IMR-90 (cell line): ENCODE measurements around the gene RAB2B. TPM values are rescaled to one million over a fixed set of nuclear protein-coding genes. Genes with fewer than 3 reads are reported as not detected.

Source experiments
- ATAC-seq: fragments of 200-7000 bp; cut with Tn5 transposase; 2 replicates; pipeline ENCODE4 v1.9.1; 2020; ENCODE audit warnings: low read depth, mild to moderate bottlenecking, moderate library complexity
- BruUV-seq: library from RNA; stranded (reverse); fragments of 400-500 nt; replicated peaks from 2 replicates; lab custom pipeline; 2021; lab: Mats Ljungman, UMichigan
- CTCF ChIA-PET: fragments of 300-600 bp; formaldehyde crosslinking; extraction: SDS; loops from one replicate; lab custom pipeline; 2021; ENCODE audit warnings: antibody characterized with exemption; lab: Yijun Ruan, JAX
- POLR2A ChIA-PET: fragments of 300-600 bp; sonication (Branson Sonifier 250); formaldehyde crosslinking; loops from one replicate; lab custom pipeline; 2022; ENCODE audit warnings: antibody characterized with exemption; ENCODE audit not compliant: unreplicated experiment; lab: Charles Lee
- DNase-seq: peaks from one replicate; pipeline ENCODE4 v3.0.0; 2013
- H2AFZ ChIP-seq: replicated peaks from 2 replicates; pipeline ENCODE3; 2013; ENCODE audit warnings: low read length, mild to moderate bottlenecking; ENCODE audit not compliant: poor library complexity
- H2AK5ac ChIP-seq: 2 replicates; pipeline ENCODE4 v1.6.1; 2013; ENCODE audit warnings: low read depth, low read length, inconsistent platforms
- H2AK9ac ChIP-seq: replicated peaks from 2 replicates; pipeline ENCODE3; 2013; ENCODE audit warnings: mild to moderate bottlenecking, low read depth, low read length, moderate library complexity; ENCODE audit not compliant: poor library complexity
- H2BK120ac ChIP-seq: 2 replicates; pipeline ENCODE4 v1.6.1; 2013; ENCODE audit warnings: low read depth, low read length, inconsistent platforms
- H2BK15ac ChIP-seq: 3 replicates; pipeline ENCODE4 v1.6.1; 2013; ENCODE audit warnings: low read depth, low read length, inconsistent platforms
- H2BK20ac ChIP-seq: 2 replicates; pipeline ENCODE4 v1.6.1; 2013; ENCODE audit warnings: low read depth, mild to moderate bottlenecking, inconsistent platforms, low read length, moderate library complexity
- H2BK5ac ChIP-seq: 2 replicates; pipeline ENCODE4 v1.6.1; 2013; ENCODE audit warnings: mild to moderate bottlenecking, low read depth, low read length, inconsistent platforms; ENCODE audit not compliant: poor library complexity, severe bottlenecking
- H3K14ac ChIP-seq: replicated peaks from 2 replicates; pipeline ENCODE4 v1.6.1; 2013; ENCODE audit warnings: low read depth, low read length, inconsistent platforms
- H3K18ac ChIP-seq: 2 replicates; pipeline ENCODE4 v1.6.1; 2013; ENCODE audit warnings: low read depth, low read length, control low read depth
- H3K23ac ChIP-seq: 2 replicates; pipeline ENCODE4 v1.6.1; 2013; ENCODE audit warnings: low read depth, low read length, inconsistent platforms
- H3K27ac ChIP-seq: 2 replicates; pipeline ENCODE4 v1.5.1; 2013; ENCODE audit warnings: mild to moderate bottlenecking, control low read depth, low read length; ENCODE audit not compliant: insufficient read depth
- H3K27me3 ChIP-seq: 2 replicates; pipeline ENCODE4 v1.6.1; 2013; ENCODE audit warnings: low read length; ENCODE audit not compliant: control insufficient read depth, insufficient read depth
- H3K36me3 ChIP-seq: 2 replicates; pipeline ENCODE4 v1.6.1; 2013; ENCODE audit warnings: low read length, mixed read lengths; ENCODE audit not compliant: control insufficient read depth, insufficient read depth
- H3K4ac ChIP-seq: 2 replicates; pipeline ENCODE4 v1.6.1; 2013; ENCODE audit warnings: low read depth, low read length, inconsistent platforms
- H3K4me1 ChIP-seq: 2 replicates; pipeline ENCODE4 v1.6.1; 2013; ENCODE audit warnings: low read length, mixed read lengths; ENCODE audit not compliant: control insufficient read depth, insufficient read depth
- H3K4me2 ChIP-seq: 2 replicates; pipeline ENCODE4 v1.6.1; 2013; ENCODE audit warnings: low read depth, mild to moderate bottlenecking, control low read depth, low read length, moderate library complexity
- H3K4me3 ChIP-seq: 2 replicates; pipeline ENCODE4 v1.5.1; 2013; ENCODE audit warnings: low read depth, mild to moderate bottlenecking, control low read depth, low read length, moderate library complexity; ENCODE audit not compliant: insufficient read depth
- H3K56ac ChIP-seq: 2 replicates; pipeline ENCODE4 v1.6.1; 2013; ENCODE audit warnings: low read length, inconsistent platforms; ENCODE audit not compliant: insufficient read depth; ENCODE audit errors: extremely low read depth
- H3K79me1 ChIP-seq, 2 experiments: 2 replicates each; pipeline ENCODE4 v1.6.1; 2013; ENCODE audit warnings: low read length in 2 of 2, inconsistent platforms in 1 of 2, low read depth in 1 of 2
- H3K9ac ChIP-seq: 2 replicates; pipeline ENCODE4 v1.6.1; 2013; ENCODE audit warnings: low read depth, low read length, control low read depth
- H3K9me1 ChIP-seq: 2 replicates; pipeline ENCODE4 v1.6.1; 2013; ENCODE audit warnings: low read length, inconsistent platforms; ENCODE audit not compliant: insufficient read depth
- H3K9me3 ChIP-seq: 2 replicates; pipeline ENCODE4 v1.6.1; 2013; ENCODE audit warnings: low read length; ENCODE audit not compliant: control insufficient read depth, insufficient read depth
- H4K20me1 ChIP-seq: 2 replicates; pipeline ENCODE4 v1.6.1; 2013; ENCODE audit warnings: low read length, inconsistent platforms; ENCODE audit not compliant: insufficient read depth
- H4K5ac ChIP-seq: 2 replicates; pipeline ENCODE4 v1.6.1; 2013; ENCODE audit warnings: mild to moderate bottlenecking, low read depth, low read length, control low read depth
- H4K8ac ChIP-seq, 2 experiments: 2 replicates each; pipeline ENCODE4 v1.6.1; 2013; ENCODE audit warnings: low read depth in 2 of 2, low read length in 2 of 2, control low read depth in 1 of 2, inconsistent platforms in 1 of 2
- H4K91ac ChIP-seq: 2 replicates; pipeline ENCODE4 v1.6.1; 2013; ENCODE audit warnings: low read depth, low read length, inconsistent platforms; ENCODE audit not compliant: insufficient read depth
- CEBPB ChIP-seq: IDR thresholded peaks from 2 replicates; pipeline ENCODE4 v1.6.1; 2012; ENCODE audit warnings: low read depth, low read length, improper control_type of control experiment
- SMC3 ChIP-seq: fragments of 150-350 bp; IDR thresholded peaks from 2 replicates; pipeline ENCODE4 v1.6.1; 2016; ENCODE audit warnings: low read depth, mild to moderate bottlenecking, antibody characterized with exemption, low read length, moderate library complexity
- WGBS, 2 experiments: methylation state at CpG; one replicate each; pipeline versions ENCODE4 v1.1.5 to v1.1.7; 2013; ENCODE audit warnings: missing lambda C conversion rate in 2 of 2; ENCODE audit not compliant: insufficient read length in 1 of 2; ENCODE audit errors: extremely low coverage in 2 of 2; 5-methylcytosine and 5-hydroxymethylcytosine counted together
- dilution Hi-C: fragments of 300-500 bp; cut with HindIII; formaldehyde crosslinking; loops from one replicate; pipeline ENCODE4 v1.14.3; 2018; ENCODE audit warnings: low sequenced_read_pairs; ENCODE audit not compliant: unreplicated experiment
- in situ Hi-C: fragments of 300-500 bp; cut with MboI; formaldehyde crosslinking; loops from 3 replicates; pipeline ENCODE4 v1.14.3; 2019; ENCODE audit warnings: low sequenced_read_pairs, inconsistent platforms, mixed read lengths
- intact Hi-C: fragments of 100-400 bp; cut with micrococcal nuclease; formaldehyde crosslinking; loops from 2 replicates; pipeline ENCODE4 v1.10.0; 2022
- polyA plus RNA-seq, 3 experiments: library from polyadenylated mRNA; depleted of rRNA; stranded (reverse); fragments of >200 nt; gene quantifications; 2 replicates each; pipeline ENCODE4 v1.2.3, GENCODE V29; 2012; ENCODE audit warnings: low replicate concordance in 1 of 3
- total RNA-seq: library from RNA; depleted of rRNA; stranded (reverse); fragments of >200 nt; gene quantifications from 2 replicates; pipeline ENCODE4 v1.2.3, GENCODE V29; 2012
- TF ChIP-seq, protein P1 (sequence below): conservative IDR thresholded peaks from 2 replicates; pipeline ENCODE4 v1.5.1; 2012; ENCODE audit warnings: mild to moderate bottlenecking, low read depth, low read length, improper control_type of control experiment

Gene RAB2B
- total and polyA plus RNA-seq, 2 of the 4 experiments (the other 2 are of a cell fraction) = 17.1 to 26.2 TPM

DNA sequence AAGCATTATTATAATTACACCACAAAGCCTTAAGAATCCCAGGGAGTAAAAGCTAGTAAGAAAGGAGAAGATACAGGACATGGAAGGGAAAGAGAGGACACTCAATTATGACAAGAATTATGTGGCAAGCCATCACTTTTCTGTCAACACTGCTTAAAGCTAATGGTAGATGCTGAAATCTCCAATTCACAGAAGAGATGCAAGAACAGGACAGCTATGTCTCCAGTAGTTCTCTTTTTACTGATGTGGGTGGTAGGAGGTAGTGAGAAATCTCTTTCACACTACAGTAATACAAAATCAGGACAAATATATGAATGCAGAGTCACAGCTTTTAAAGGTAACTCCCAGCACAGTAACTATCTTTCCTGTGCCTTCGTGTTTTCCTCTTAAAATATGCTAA lies 50.1 kb downstream of the RAB2B start:
- Histone ChIP-seq H4K5ac (no peak overlapping the region), H3K4me3 (no peak overlapping the region), H2BK20ac (no peak overlapping the region), H3K4me1 (no peaks in the 10 kb centered on the region), H2BK5ac (no peak overlapping the region), H3K4ac (no peak overlapping the region), H3K18ac (no peak overlapping the region), H4K8ac (no peak overlapping the region), H3K14ac (no peak overlapping the region), H3K9ac (no peak overlapping the region), H3K79me1 (peaks cover 33 to 36% of the 10 kb centered on the region in 2 experiments), H3K27me3 (no peaks in the 10 kb centered on the region), H3K56ac (no peak overlapping the region), H3K9me3 (no peaks in the 10 kb centered on the region), H4K91ac (no peak overlapping the region), H3K23ac (no peak overlapping the region), H3K36me3 (peaks cover 69% of the 10 kb centered on the region), H3K4me2 (no peak overlapping the region), H3K27ac (no peak overlapping the region), H4K20me1 (peaks cover 11% of the 10 kb centered on the region), H2AFZ (no peak overlapping the region), H2AK5ac (no peak overlapping the region), H2BK15ac (no peak overlapping the region), H2AK9ac (no peak overlapping the region), H2BK120ac (no peak overlapping the region), H3K9me1 (peaks cover 17% of the 10 kb centered on the region; the same call in 1 of the 2 replicates)
- dilution Hi-C loops = no loop called here
- ATAC-seq (no peak), DNase-seq (no peak)
- intact Hi-C loops = no loop called here
- ChIA-PET POLR2A (no interaction called here), CTCF (no interaction called here)
- no TSS peak for BruUV-seq
- TF ChIP-seq CEBPB (no peak), SMC3 (no peak)
- TF ChIP-seq, protein P1, sequence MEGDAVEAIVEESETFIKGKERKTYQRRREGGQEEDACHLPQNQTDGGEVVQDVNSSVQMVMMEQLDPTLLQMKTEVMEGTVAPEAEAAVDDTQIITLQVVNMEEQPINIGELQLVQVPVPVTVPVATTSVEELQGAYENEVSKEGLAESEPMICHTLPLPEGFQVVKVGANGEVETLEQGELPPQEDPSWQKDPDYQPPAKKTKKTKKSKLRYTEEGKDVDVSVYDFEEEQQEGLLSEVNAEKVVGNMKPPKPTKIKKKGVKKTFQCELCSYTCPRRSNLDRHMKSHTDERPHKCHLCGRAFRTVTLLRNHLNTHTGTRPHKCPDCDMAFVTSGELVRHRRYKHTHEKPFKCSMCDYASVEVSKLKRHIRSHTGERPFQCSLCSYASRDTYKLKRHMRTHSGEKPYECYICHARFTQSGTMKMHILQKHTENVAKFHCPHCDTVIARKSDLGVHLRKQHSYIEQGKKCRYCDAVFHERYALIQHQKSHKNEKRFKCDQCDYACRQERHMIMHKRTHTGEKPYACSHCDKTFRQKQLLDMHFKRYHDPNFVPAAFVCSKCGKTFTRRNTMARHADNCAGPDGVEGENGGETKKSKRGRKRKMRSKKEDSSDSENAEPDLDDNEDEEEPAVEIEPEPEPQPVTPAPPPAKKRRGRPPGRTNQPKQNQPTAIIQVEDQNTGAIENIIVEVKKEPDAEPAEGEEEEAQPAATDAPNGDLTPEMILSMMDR = no peak
- in situ Hi-C loops = no loop called here
- no CpG with 5 or more reads among the region's 1 CpG for WGBS, 2 experiments
